Stomach (tissue), 9 donors: ENCODE results near the gene TRERF1. TPM values are rescaled to one million over a fixed set of nuclear protein-coding genes. Genes with fewer than 3 reads are reported as not detected.

Experiments
- DNase-seq, 2 donors: peaks; one replicate each; pipeline versions ENCODE4 v3.0.0 to v3.0.0-alpha.2; 2013 to 2019
- H3K27ac ChIP-seq, 5 donors: fragments of 200-600 bp in 4 of 5; sonication (generic) in 4 of 5; one replicate each; pipeline ENCODE4 v1.5.1; 2013 to 2019; ENCODE audit warnings: mild to moderate bottlenecking in 1 of 5, moderate library complexity in 1 of 5
- H3K27me3 ChIP-seq, 3 donors: fragments of 200-600 bp; sonication (generic); one replicate each; pipeline ENCODE4 v1.5.1; 2017 to 2019; ENCODE audit warnings: mixed run types in 1 of 3
- H3K36me3 ChIP-seq, 4 donors: fragments of 200-600 bp; sonication (generic); 1 replicate in 3 of 4; 2 replicates in 1 of 4; pipeline ENCODE4 v1.5.1; 2016 to 2019
- H3K4me1 ChIP-seq, 4 donors: fragments of 200-600 bp; sonication (generic); one replicate each; pipeline ENCODE4 v1.5.1; 2016 to 2019
- H3K4me3 ChIP-seq, 4 donors: fragments of 200-600 bp; sonication (generic) in 3 of 4; one replicate each; pipeline ENCODE4 v1.5.1; 2016 to 2019; ENCODE audit warnings: mild to moderate bottlenecking in 1 of 4
- H3K9me3 ChIP-seq, 4 donors: fragments of 200-600 bp; sonication (generic); one replicate each; pipeline ENCODE4 v1.5.1; 2016 to 2019
- EP300 ChIP-seq: sonication (generic); formaldehyde crosslinking; IDR thresholded peaks from one replicate; pipeline ENCODE4 v1.6.1; 2017; ENCODE audit warnings: antibody characterized with exemption
- POLR2A ChIP-seq, 4 donors: fragments of 450-650 bp; IDR thresholded peaks; one replicate each; pipeline ENCODE4 v1.6.1; 2016; ENCODE audit warnings: antibody characterized with exemption in 4 of 4, control low read depth in 2 of 4, mild to moderate bottlenecking in 1 of 4, moderate library complexity in 1 of 4
- POLR2AphosphoS5 ChIP-seq, 3 donors: sonication (generic); formaldehyde crosslinking; IDR thresholded peaks; one replicate each; pipeline ENCODE4 v1.6.1; 2016; ENCODE audit warnings: antibody characterized with exemption in 3 of 3
- WGBS, 5 donors: extraction: QIAGEN DNeasy Blood & Tissue Kit in 3 of 5; methylation state at CpG; one replicate each; pipeline versions ENCODE4 v1.1.5 to v1.1.7; 2013 to 2018; 5-methylcytosine and 5-hydroxymethylcytosine counted together
- intact Hi-C: fragments of 100-400 bp; cut with DNase I; formaldehyde crosslinking; loops from one replicate; pipeline ENCODE4 v1.15.1; 2023; ENCODE audit warnings: low total_unique reads
- polyA plus RNA-seq, 3 donors: library from polyadenylated mRNA; stranded (reverse); fragments of 200-250 nt; gene quantifications; one replicate each; pipeline ENCODE4 v1.2.3, GENCODE V29; 2013
- total RNA-seq, 5 donors: library from RNA; depleted of rRNA; stranded (reverse); fragments of >200 nt; gene quantifications; one replicate each; pipeline versions ENCODE4 v1.1.0 to v1.2.3, GENCODE V29; 2014 to 2016
- TF ChIP-seq, protein P1 (sequence below), 7 experiments: fragments of 450-650 bp in 4 of 7; fragments of 200-600 bp in 3 of 7; sonication (generic) in 3 of 7; IDR thresholded peaks; one replicate each; pipeline ENCODE4 v1.5.1; 2016 to 2019; ENCODE audit warnings: antibody characterized with exemption in 7 of 7, control low read depth in 2 of 7, mild to moderate bottlenecking in 1 of 7
- donor health status: healthy with polysubstance abuse.
- donor health status: Bipolar disorder and iron deficiency.
- donor health status: healthy.

The TRERF1 gene
- total and polyA plus RNA-seq, 8 donors: 2.1 to 8.1 (median 4.9) TPM

DNA sequence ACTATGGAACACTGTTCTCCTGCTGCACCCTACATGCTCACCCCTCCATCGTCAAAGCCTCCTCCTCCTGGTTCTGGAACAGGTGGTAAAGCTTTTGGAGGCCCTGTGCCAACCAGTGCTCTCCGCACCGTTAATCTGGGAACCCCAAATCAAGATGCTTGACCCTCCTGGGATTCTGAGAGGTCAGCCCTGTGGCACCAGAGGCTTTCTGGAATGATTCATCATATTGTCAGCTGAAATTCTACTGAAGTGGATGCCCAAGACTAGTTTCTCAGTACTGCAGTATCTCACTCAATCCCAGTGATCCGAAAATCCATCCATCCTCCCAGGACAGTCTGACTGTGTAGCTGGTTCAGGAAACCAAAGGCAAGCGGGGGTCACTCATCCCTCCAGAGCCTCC is 92.7 kb downstream of the TRERF1 start:
- Histone ChIP-seq H3K27ac (no peak overlapping the region), H3K4me1 (peaks cover 0 to 19% (median 12%) of the 10 kb centered on the region in 4 donors), H3K27me3 (no peaks in the 10 kb centered on the region), H3K9me3 (no peaks in the 10 kb centered on the region), H3K36me3 (peaks cover 0 to 15% (median 10%) of the 10 kb centered on the region in 4 donors), H3K4me3 (no peak overlapping the region)
- DNase-seq: no peak
- WGBS, 5 donors: 90 to 96% (median 93%) methylated on average over 4 to 5 of the region's 5 CpGs
- TF ChIP-seq POLR2A (IDR thresholded peaks at IDR 0.05) (no peak), EP300 (no peak), POLR2AphosphoS5 (IDR thresholded peaks at IDR 0.05) (no peak)
- TF ChIP-seq, protein P1, sequence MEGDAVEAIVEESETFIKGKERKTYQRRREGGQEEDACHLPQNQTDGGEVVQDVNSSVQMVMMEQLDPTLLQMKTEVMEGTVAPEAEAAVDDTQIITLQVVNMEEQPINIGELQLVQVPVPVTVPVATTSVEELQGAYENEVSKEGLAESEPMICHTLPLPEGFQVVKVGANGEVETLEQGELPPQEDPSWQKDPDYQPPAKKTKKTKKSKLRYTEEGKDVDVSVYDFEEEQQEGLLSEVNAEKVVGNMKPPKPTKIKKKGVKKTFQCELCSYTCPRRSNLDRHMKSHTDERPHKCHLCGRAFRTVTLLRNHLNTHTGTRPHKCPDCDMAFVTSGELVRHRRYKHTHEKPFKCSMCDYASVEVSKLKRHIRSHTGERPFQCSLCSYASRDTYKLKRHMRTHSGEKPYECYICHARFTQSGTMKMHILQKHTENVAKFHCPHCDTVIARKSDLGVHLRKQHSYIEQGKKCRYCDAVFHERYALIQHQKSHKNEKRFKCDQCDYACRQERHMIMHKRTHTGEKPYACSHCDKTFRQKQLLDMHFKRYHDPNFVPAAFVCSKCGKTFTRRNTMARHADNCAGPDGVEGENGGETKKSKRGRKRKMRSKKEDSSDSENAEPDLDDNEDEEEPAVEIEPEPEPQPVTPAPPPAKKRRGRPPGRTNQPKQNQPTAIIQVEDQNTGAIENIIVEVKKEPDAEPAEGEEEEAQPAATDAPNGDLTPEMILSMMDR (IDR thresholded peaks at IDR 0.05): no peak
- intact Hi-C loops: no loop called here

- H3K4me3 ChIP-seq: no peak overlapping the region
- no peaks in the 10 kb centered on the region for H3K9me3 ChIP-seq
- H3K4me1 ChIP-seq: peaks cover 0 to 19% (median 9%) of the 10 kb centered on the region in 4 donors
- intact Hi-C loops: no loop called here
- TF ChIP-seq POLR2A (IDR thresholded peaks at IDR 0.05) (no peak), POLR2AphosphoS5 (IDR thresholded peaks at IDR 0.05) (no peak), EP300 (no peak)
- TF ChIP-seq, protein P1 (IDR thresholded peaks at IDR 0.05): no peak
- no peaks in the 10 kb centered on the region for H3K27me3 ChIP-seq
- no peak overlapping the region for H3K27ac ChIP-seq
- DNase-seq: no peak
- H3K36me3 ChIP-seq: no peaks in the 10 kb centered on the region
- WGBS, 5 donors: 70 to 75% (median 71%) methylated on average over 3 of the region's 3 CpGs
Observed at GRCh38 chr6:42355416-42355815, 96.3 kb downstream of the TRERF1 start.

GRCh38 chr6:42354702-42355101 is 97.0 kb downstream of the TRERF1 start:
- intact Hi-C loops: no loop called here

GRCh38 chr6:42352856-42353564 is 98.7 kb downstream of the TRERF1 start:
- Histone ChIP-seq H3K27me3 (no peaks in the 10 kb centered on the region), H3K36me3 (no peaks in the 10 kb centered on the region), H3K9me3 (no peaks in the 10 kb centered on the region), H3K4me3 (no peak overlapping the region), H3K27ac (no peak overlapping the region), H3K4me1 (peaks cover 0 to 10% (median 6%) of the 10 kb centered on the region in 4 donors)
- no peak for DNase-seq
- intact Hi-C loops: no loop called here
- WGBS, 5 donors: 91 to 95% (median 93%) methylated on average over 12 of the region's 12 CpGs
- TF ChIP-seq EP300 (no peak), POLR2AphosphoS5 (IDR thresholded peaks at IDR 0.05) (no peak), POLR2A (IDR thresholded peaks at IDR 0.05) (no peak)
- TF ChIP-seq, protein P1 (IDR thresholded peaks at IDR 0.05): no peak

More at GRCh38 chr6:42354702-42355101, 97.0 kb downstream of the TRERF1 start:
- Histone ChIP-seq H3K27me3 (no peaks in the 10 kb centered on the region), H3K36me3 (no peaks in the 10 kb centered on the region), H3K4me3 (no peak overlapping the region), H3K27ac (no peak overlapping the region), H3K4me1 (peaks cover 0 to 19% (median 9%) of the 10 kb centered on the region in 4 donors), H3K9me3 (no peaks in the 10 kb centered on the region)
- WGBS, 5 donors: 69 to 88% (median 79%) methylated on average over 1 of the region's 1 CpG
- DNase-seq: no peak
- no peak for TF ChIP-seq EP300
- TF ChIP-seq, protein P1 (IDR thresholded peaks at IDR 0.05): no peak
- TF ChIP-seq POLR2AphosphoS5 (IDR thresholded peaks at IDR 0.05): no peak
- no peak for TF ChIP-seq POLR2A (IDR thresholded peaks at IDR 0.05)
